SK-N-SH treated with all-trans-retinoic acid at 6 μM for 48 hours (cell line): Measurements from ENCODE around the gene GRB7.

Experiments
- ATAC-seq: fragments of 200-7000 bp; cut with Tn5 transposase; 3 replicates; pipeline ENCODE4 v1.9.1; 2020; ENCODE audit warnings: mild to moderate bottlenecking, moderate library complexity
- ARNTL ChIP-seq: fragments of 450-650 bp; formaldehyde crosslinking; IDR thresholded peaks from 2 replicates; pipeline ENCODE4 v1.5.0; 2020; ENCODE audit warnings: low read depth, mild to moderate bottlenecking, moderate library complexity, borderline replicate concordance
- BACH2 ChIP-seq: fragments of 250-450 bp; sonication (Bioruptor Pico); IDR thresholded peaks from 2 replicates; pipeline ENCODE4 v1.9.0; 2021; ENCODE audit warnings: mild to moderate bottlenecking, borderline replicate concordance
- CSDC2 ChIP-seq: fragments of 250-450 bp; sonication (Bioruptor Pico); IDR thresholded peaks from 2 replicates; pipeline ENCODE4 v1.5.0; 2020; ENCODE audit warnings: mild to moderate bottlenecking, moderate library complexity
- ESRRG ChIP-seq: fragments of 250-450 bp; sonication (Bioruptor Pico); IDR thresholded peaks from 2 replicates; pipeline ENCODE4 v1.6.1; 2021; ENCODE audit warnings: mild to moderate bottlenecking
- GLIS3 ChIP-seq: fragments of 250-450 bp; sonication (Bioruptor Pico); IDR thresholded peaks from 2 replicates; pipeline ENCODE4 v1.5.0; 2020; ENCODE audit warnings: mild to moderate bottlenecking, moderate library complexity
- ISL1 ChIP-seq: fragments of 250-450 bp; sonication (Bioruptor Pico); IDR thresholded peaks from 2 replicates; pipeline ENCODE4 v2.1.2; 2022; ENCODE audit warnings: mild to moderate bottlenecking, moderate library complexity
- OSR1 ChIP-seq: fragments of 250-450 bp; sonication (Bioruptor Pico); IDR thresholded peaks from 2 replicates; pipeline ENCODE4 v1.8.0; 2022; ENCODE audit warnings: moderate library complexity, mild to moderate bottlenecking, inconsistent platforms
- PPARA ChIP-seq: fragments of 250-450 bp; sonication (Bioruptor Pico); IDR thresholded peaks from 2 replicates; pipeline ENCODE4 v1.5.0; 2020; ENCODE audit warnings: mild to moderate bottlenecking, borderline replicate concordance
- RARB ChIP-seq: fragments of 250-450 bp; sonication (Bioruptor Pico); IDR thresholded peaks from 2 replicates; pipeline ENCODE4 v1.8.0; 2021; ENCODE audit warnings: mild to moderate bottlenecking, moderate library complexity
- SNAI2 ChIP-seq: fragments of 250-450 bp; sonication (Bioruptor Pico); IDR thresholded peaks from 2 replicates; pipeline ENCODE4 v1.5.0; 2020; ENCODE audit warnings: mild to moderate bottlenecking, moderate library complexity
- ZC3H10 ChIP-seq: fragments of 250-450 bp; sonication (Bioruptor Pico); IDR thresholded peaks from 2 replicates; pipeline ENCODE4 v1.5.1; 2021; ENCODE audit warnings: mild to moderate bottlenecking, moderate library complexity
- ZFP3 ChIP-seq: fragments of 250-450 bp; sonication (Bioruptor Pico); IDR thresholded peaks from 2 replicates; pipeline ENCODE4 v1.5.0; 2020; ENCODE audit warnings: mild to moderate bottlenecking, moderate library complexity
- ZFP30 ChIP-seq: fragments of 450-650 bp; formaldehyde crosslinking; IDR thresholded peaks from 2 replicates; pipeline ENCODE4 v1.5.0; 2022; ENCODE audit warnings: mild to moderate bottlenecking, moderate library complexity
- ZNF565 ChIP-seq: fragments of 450-650 bp; formaldehyde crosslinking; conservative IDR thresholded peaks from 2 replicates; pipeline ENCODE4 v1.5.0; 2020; ENCODE audit warnings: low read depth, mild to moderate bottlenecking, moderate library complexity
- ZNF8 ChIP-seq: fragments of 450-650 bp; formaldehyde crosslinking; IDR thresholded peaks from 2 replicates; pipeline ENCODE4 v1.5.0; 2020; ENCODE audit warnings: mild to moderate bottlenecking, moderate library complexity
- TF ChIP-seq, protein P1 (sequence below): fragments of 250-450 bp; sonication (Bioruptor Pico); IDR thresholded peaks from 2 replicates; pipeline ENCODE4 v1.5.0; 2020; ENCODE audit warnings: mild to moderate bottlenecking, moderate library complexity
- TF ChIP-seq, protein P2 (sequence below): fragments of 250-450 bp; sonication (Bioruptor Pico); IDR thresholded peaks from 2 replicates; pipeline ENCODE4 v1.5.1; 2020; ENCODE audit warnings: low read depth, mild to moderate bottlenecking, moderate library complexity
- TF ChIP-seq, protein P3 (sequence below): fragments of 250-450 bp; sonication (Bioruptor Pico); IDR thresholded peaks from 2 replicates; pipeline ENCODE4 v1.5.1; 2021; ENCODE audit warnings: mild to moderate bottlenecking, moderate library complexity
- TF ChIP-seq, protein P4 (sequence below): fragments of 250-450 bp; sonication (Bioruptor Pico); IDR thresholded peaks from 2 replicates; pipeline ENCODE4 v1.8.0; 2021; ENCODE audit warnings: low read depth, mild to moderate bottlenecking, moderate library complexity, borderline replicate concordance

Gene GRB7

DNA sequence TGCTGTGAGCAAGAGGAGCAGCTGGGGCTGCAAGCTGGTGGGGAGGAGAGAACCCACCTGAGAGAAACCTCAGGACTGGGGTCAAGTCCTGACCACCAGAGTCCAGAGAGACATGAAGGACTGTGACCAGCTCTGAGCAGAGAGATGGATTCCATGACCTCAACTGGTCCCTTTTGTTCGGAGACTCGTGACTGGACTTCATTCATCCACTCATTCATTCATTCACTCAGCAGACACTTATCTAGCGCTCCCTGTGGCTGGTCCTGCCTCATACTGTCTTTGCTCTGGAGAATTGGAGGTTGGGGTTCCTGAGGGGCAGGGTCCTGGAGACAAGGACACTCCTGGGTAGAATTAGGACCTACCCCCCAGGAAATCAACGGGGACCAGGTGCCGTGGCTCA, 33.8 kb upstream of the GRB7 start:
- TF ChIP-seq PPARA (CRISPR knock-in tag) (no peak), CSDC2 (no peak), SNAI2 (CRISPR knock-in tag) (no peak), OSR1 (no peak), ZFP30 (CRISPR knock-in tag) (no peak), ZFP3 (no peak), ZNF8 (CRISPR knock-in tag) (no peak), ARNTL (CRISPR knock-in tag) (no peak), RARB (no peak), ESRRG (CRISPR knock-in tag) (no peak)
- TF ChIP-seq, protein P1, sequence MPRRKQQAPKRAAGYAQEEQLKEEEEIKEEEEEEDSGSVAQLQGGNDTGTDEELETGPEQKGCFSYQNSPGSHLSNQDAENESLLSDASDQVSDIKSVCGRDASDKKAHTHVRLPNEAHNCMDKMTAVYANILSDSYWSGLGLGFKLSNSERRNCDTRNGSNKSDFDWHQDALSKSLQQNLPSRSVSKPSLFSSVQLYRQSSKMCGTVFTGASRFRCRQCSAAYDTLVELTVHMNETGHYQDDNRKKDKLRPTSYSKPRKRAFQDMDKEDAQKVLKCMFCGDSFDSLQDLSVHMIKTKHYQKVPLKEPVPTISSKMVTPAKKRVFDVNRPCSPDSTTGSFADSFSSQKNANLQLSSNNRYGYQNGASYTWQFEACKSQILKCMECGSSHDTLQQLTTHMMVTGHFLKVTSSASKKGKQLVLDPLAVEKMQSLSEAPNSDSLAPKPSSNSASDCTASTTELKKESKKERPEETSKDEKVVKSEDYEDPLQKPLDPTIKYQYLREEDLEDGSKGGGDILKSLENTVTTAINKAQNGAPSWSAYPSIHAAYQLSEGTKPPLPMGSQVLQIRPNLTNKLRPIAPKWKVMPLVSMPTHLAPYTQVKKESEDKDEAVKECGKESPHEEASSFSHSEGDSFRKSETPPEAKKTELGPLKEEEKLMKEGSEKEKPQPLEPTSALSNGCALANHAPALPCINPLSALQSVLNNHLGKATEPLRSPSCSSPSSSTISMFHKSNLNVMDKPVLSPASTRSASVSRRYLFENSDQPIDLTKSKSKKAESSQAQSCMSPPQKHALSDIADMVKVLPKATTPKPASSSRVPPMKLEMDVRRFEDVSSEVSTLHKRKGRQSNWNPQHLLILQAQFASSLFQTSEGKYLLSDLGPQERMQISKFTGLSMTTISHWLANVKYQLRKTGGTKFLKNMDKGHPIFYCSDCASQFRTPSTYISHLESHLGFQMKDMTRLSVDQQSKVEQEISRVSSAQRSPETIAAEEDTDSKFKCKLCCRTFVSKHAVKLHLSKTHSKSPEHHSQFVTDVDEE (CRISPR knock-in tag) = no peak
- TF ChIP-seq, protein P2, sequence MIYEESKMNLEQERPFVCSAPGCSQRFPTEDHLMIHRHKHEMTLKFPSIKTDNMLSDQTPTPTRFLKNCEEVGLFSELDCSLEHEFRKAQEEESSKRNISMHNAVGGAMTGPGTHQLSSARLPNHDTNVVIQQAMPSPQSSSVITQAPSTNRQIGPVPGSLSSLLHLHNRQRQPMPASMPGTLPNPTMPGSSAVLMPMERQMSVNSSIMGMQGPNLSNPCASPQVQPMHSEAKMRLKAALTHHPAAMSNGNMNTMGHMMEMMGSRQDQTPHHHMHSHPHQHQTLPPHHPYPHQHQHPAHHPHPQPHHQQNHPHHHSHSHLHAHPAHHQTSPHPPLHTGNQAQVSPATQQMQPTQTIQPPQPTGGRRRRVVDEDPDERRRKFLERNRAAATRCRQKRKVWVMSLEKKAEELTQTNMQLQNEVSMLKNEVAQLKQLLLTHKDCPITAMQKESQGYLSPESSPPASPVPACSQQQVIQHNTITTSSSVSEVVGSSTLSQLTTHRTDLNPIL (CRISPR knock-in tag) = no peak
- ATAC-seq = no peak

DNA sequence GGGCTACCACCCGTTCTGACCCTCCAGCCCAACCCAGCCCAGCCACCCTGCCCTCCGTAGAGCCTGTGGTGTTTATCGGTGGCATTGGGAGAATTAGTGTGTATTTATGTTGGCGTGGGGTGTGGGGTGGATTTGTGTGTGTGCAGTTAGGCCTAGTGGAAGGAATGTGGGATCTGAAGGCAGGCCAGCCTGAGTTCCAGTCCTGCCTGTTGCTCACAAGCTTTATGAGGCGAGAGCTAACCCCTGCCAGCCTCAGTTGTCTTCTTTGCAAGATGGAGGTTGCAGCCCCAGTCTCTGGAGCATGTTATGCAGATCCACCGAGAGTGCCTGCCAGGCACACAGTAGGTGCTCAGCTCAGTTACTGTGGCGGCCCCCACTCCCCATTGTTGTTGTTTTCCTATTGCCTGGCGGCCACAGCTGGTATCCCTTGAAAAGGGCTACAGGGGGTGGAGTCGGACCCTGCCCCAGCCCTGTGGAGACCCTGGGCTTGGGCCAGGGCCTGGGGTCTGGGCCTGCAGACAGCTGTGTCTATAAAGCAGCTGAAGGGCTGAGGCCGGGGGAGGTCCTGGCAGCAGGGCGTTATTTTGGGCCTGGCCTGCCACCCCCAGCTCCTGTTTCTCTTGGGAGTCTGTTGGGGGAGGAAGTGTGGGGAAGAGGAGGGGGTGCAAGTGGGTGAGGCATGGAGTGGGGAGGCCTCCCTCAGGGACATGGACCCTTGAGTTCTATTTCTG, 32.8 kb upstream of the GRB7 start:
- TF ChIP-seq ZC3H10 (no peak), RARB (no peak), OSR1 (no peak), BACH2 (CRISPR knock-in tag) (no peak), SNAI2 (CRISPR knock-in tag) (no peak), ISL1 (no peak), ZFP3 (no peak), GLIS3 (CRISPR knock-in tag) (no peak)
- TF ChIP-seq, protein P3, sequence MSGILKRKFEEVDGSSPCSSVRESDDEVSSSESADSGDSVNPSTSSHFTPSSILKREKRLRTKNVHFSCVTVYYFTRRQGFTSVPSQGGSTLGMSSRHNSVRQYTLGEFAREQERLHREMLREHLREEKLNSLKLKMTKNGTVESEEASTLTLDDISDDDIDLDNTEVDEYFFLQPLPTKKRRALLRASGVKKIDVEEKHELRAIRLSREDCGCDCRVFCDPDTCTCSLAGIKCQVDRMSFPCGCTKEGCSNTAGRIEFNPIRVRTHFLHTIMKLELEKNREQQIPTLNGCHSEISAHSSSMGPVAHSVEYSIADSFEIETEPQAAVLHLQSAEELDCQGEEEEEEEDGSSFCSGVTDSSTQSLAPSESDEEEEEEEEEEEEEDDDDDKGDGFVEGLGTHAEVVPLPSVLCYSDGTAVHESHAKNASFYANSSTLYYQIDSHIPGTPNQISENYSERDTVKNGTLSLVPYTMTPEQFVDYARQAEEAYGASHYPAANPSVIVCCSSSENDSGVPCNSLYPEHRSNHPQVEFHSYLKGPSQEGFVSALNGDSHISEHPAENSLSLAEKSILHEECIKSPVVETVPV = no peak
- TF ChIP-seq, protein P2 (CRISPR knock-in tag) = no peak
- TF ChIP-seq, protein P4, sequence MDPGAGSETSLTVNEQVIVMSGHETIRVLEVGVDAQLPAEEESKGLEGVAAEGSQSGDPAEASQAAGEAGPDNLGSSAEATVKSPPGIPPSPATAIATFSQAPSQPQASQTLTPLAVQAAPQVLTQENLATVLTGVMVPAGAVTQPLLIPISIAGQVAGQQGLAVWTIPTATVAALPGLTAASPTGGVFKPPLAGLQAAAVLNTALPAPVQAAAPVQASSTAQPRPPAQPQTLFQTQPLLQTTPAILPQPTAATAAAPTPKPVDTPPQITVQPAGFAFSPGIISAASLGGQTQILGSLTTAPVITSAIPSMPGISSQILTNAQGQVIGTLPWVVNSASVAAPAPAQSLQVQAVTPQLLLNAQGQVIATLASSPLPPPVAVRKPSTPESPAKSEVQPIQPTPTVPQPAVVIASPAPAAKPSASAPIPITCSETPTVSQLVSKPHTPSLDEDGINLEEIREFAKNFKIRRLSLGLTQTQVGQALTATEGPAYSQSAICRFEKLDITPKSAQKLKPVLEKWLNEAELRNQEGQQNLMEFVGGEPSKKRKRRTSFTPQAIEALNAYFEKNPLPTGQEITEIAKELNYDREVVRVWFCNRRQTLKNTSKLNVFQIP (CRISPR knock-in tag) = no peak
- no peak for ATAC-seq

DNA sequence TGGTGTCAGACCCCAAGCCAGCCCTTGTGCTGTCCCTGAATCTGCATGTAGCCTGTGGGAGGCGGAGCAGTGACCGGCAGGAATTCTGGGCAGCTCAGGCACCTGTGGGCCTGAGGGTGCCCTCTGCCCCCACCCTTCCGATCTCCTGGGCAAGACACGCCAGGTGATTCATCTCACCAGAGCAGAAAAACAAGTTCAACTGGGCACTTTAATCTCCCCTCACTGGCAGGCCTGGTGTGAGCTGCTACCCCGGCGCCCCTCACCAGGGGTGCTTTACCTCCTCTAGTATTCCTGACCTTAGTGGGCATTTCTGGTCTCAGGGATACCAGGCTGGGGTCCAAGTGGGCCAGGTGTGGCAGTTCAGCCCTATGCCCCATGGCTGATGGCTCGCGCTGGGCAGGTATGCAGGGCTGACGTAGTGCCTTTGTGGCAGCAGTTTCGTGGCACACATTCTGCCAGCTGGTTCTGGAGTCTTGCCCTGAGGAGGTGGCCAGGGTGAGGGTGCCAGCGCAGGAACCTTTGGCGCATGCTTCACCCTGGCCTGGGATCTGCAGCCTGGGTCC, 31.9 kb upstream of the GRB7 start:
- TF ChIP-seq, protein P4 (CRISPR knock-in tag) = no peak
- TF ChIP-seq ARNTL (CRISPR knock-in tag) = no peak
- no peak for TF ChIP-seq ZNF565 (CRISPR knock-in tag)
- no peak for TF ChIP-seq GLIS3 (CRISPR knock-in tag)
- TF ChIP-seq, protein P2 (CRISPR knock-in tag) = no peak
- TF ChIP-seq SNAI2 (CRISPR knock-in tag) = no peak
- no peak for TF ChIP-seq ISL1
- no peak for TF ChIP-seq ZC3H10
- no peak for TF ChIP-seq ZFP30 (CRISPR knock-in tag)
- no peak for ATAC-seq
